A549 (cell line): Measurements from ENCODE around the gene TCTN2. TPM values are rescaled to one million over a fixed set of nuclear protein-coding genes. Genes with fewer than 3 reads are reported as not detected.

Experiments
- ATAC-seq, 2 experiments: fragments of 200-7000 bp in 1 of 2; fragments of >200 bp in 1 of 2; cut with Nextera tagmentation in 1 of 2; cut with Tn5 transposase in 1 of 2; 3 replicates each; pipeline versions ENCODE4 v1.8.0 to v1.9.1; 2018 to 2020; ENCODE audit warnings: mild to moderate bottlenecking in 1 of 2, moderate library complexity in 1 of 2
- CTCF ChIA-PET: fragments of 300-600 bp; sonication (Branson Sonifier 250); formaldehyde crosslinking; extraction: SDS; loops from one replicate; lab custom pipeline; 2021; ENCODE audit warnings: antibody characterized with exemption, inconsistent platforms; lab: Yijun Ruan, JAX
- POLR2A ChIA-PET: fragments of 350-600 bp; formaldehyde crosslinking; extraction: SDS; loops from one replicate; lab custom pipeline; 2021; ENCODE audit warnings: antibody characterized with exemption, inconsistent platforms; lab: Yijun Ruan, JAX
- DNase-seq, 2 experiments: peaks; one replicate each; pipeline versions ENCODE4 v3.0.0 to v3.0.0-alpha.2; 2011 to 2016; ENCODE audit warnings: low read depth in 1 of 2, low spot score in 1 of 2
- FAIRE-seq: peaks from 2 replicates; lab custom pipeline; 2011; peaks lifted over from hg19 to GRCh38; lab: Jason Lieb, UNC
- H3K27ac ChIP-seq, 2 experiments: fragments of >200 bp; sonication (Bioruptor Twin); formaldehyde crosslinking; 3 replicates each; pipeline ENCODE4 v1.5.1; 2016 to 2017
- H3K4me1 ChIP-seq: fragments of >200 bp; sonication (Bioruptor Twin); formaldehyde crosslinking; 3 replicates; pipeline ENCODE4 v1.6.1; 2016
- H3K4me2 ChIP-seq: fragments of >200 bp; sonication (Bioruptor Twin); formaldehyde crosslinking; 3 replicates; pipeline ENCODE4 v1.6.1; 2016
- H3K4me3 ChIP-seq: fragments of >200 bp; sonication (Bioruptor Twin); formaldehyde crosslinking; 3 replicates; pipeline ENCODE4 v1.5.1; 2016
- H3K9me3 ChIP-seq: fragments of >200 bp; sonication (Bioruptor Twin); formaldehyde crosslinking; 3 replicates; pipeline ENCODE4 v1.6.1; 2016
- ATOH8 ChIP-seq: fragments of 250-450 bp; sonication (Bioruptor Pico); IDR thresholded peaks from 2 replicates; pipeline ENCODE4 v1.5.0; 2020; ENCODE audit warnings: low read depth, mild to moderate bottlenecking, moderate library complexity
- BHLHE40 ChIP-seq: IDR thresholded peaks from 2 replicates; pipeline ENCODE4 v1.6.1; 2012; ENCODE audit warnings: low read depth, low read length, inconsistent platforms
- CBX2 ChIP-seq: fragments of 200-600 bp; sonication (generic); IDR thresholded peaks from 2 replicates; pipeline ENCODE4 v1.6.1; 2016; ENCODE audit warnings: low read depth, mild to moderate bottlenecking, borderline replicate concordance
- CBX8 ChIP-seq: fragments of 200-600 bp; sonication (generic); IDR thresholded peaks from 2 replicates; pipeline ENCODE4 v1.6.1; 2016
- CEBPB ChIP-seq, 2 experiments: fragments of >200 bp in 1 of 2; sonication (Bioruptor Twin) in 1 of 2; formaldehyde crosslinking in 1 of 2; IDR thresholded peaks; 2 replicates each; pipeline ENCODE4 v1.6.1; 2012 to 2016
- EHF ChIP-seq: fragments of 250-450 bp; sonication (Bioruptor Pico); IDR thresholded peaks from 2 replicates; pipeline ENCODE4 v1.5.0; 2020; ENCODE audit warnings: mild to moderate bottlenecking
- ESRRA ChIP-seq: fragments of 150-350 bp; IDR thresholded peaks from 2 replicates; pipeline ENCODE4 v1.6.1; 2014; ENCODE audit warnings: mild to moderate bottlenecking, low read length, borderline replicate concordance
- FOSB ChIP-seq: fragments of 250-450 bp; sonication (Bioruptor Pico); IDR thresholded peaks from 2 replicates; pipeline ENCODE4 v1.5.0; 2020; ENCODE audit warnings: mild to moderate bottlenecking, moderate library complexity
- HMGXB4 ChIP-seq: fragments of 250-450 bp; sonication (Bioruptor Pico); IDR thresholded peaks from 2 replicates; pipeline ENCODE4 v1.5.0; 2021; ENCODE audit warnings: mild to moderate bottlenecking, moderate library complexity, borderline replicate concordance
- HOXB5 ChIP-seq: fragments of 250-450 bp; sonication (Bioruptor Pico); IDR thresholded peaks from 2 replicates; pipeline ENCODE4 v1.5.0; 2020; ENCODE audit warnings: mild to moderate bottlenecking, moderate library complexity
- KDM1A ChIP-seq: fragments of 200-600 bp; sonication (generic); IDR thresholded peaks from 2 replicates; pipeline ENCODE4 v1.6.1; 2016; ENCODE audit warnings: low read depth, mild to moderate bottlenecking
- MAZ ChIP-seq: fragments of 150-350 bp; IDR thresholded peaks from 2 replicates; pipeline ENCODE4 v1.6.1; 2014; ENCODE audit warnings: antibody characterized with exemption, low read depth, low read length, borderline replicate concordance
- NR3C1 ChIP-seq: fragments of >200 bp; sonication (Bioruptor Twin); formaldehyde crosslinking; IDR thresholded peaks from 3 replicates; pipeline ENCODE4 v1.6.1; 2017
- PHF8 ChIP-seq: fragments of 200-600 bp; sonication (generic); IDR thresholded peaks from 2 replicates; pipeline ENCODE4 v1.6.1; 2016; ENCODE audit warnings: low read depth, mild to moderate bottlenecking, antibody characterized with exemption, moderate library complexity, borderline replicate concordance
- POLR2A ChIP-seq: IDR thresholded peaks from 2 replicates; pipeline ENCODE4 v1.6.1; 2012; ENCODE audit warnings: mild to moderate bottlenecking, low read length
- RAD21 ChIP-seq, 2 experiments: fragments of >200 bp in 1 of 2; sonication (Bioruptor Twin) in 1 of 2; formaldehyde crosslinking in 1 of 2; IDR thresholded peaks in 1 of 2; conservative IDR thresholded peaks in 1 of 2; 2 replicates in 1 of 2; 3 replicates in 1 of 2; pipeline ENCODE4 v1.6.1; 2012 to 2018; ENCODE audit warnings: inconsistent platforms in 1 of 2
- RCOR1 ChIP-seq: fragments of 150-350 bp; IDR thresholded peaks from 2 replicates; pipeline ENCODE4 v1.6.1; 2014; ENCODE audit warnings: antibody characterized with exemption, low read length, low read depth
- SMC3 ChIP-seq: fragments of >200 bp; sonication (Bioruptor Twin); formaldehyde crosslinking; IDR thresholded peaks from 3 replicates; pipeline ENCODE4 v1.6.1; 2018; ENCODE audit warnings: inconsistent platforms
- SREBF2 ChIP-seq: fragments of 450-650 bp; IDR thresholded peaks from 2 replicates; pipeline ENCODE4 v1.6.1; 2014; ENCODE audit warnings: mild to moderate bottlenecking, moderate library complexity
- TFCP2L1 ChIP-seq: fragments of 250-450 bp; sonication (Bioruptor Pico); IDR thresholded peaks from 2 replicates; pipeline ENCODE4 v1.5.0; 2021; ENCODE audit warnings: mild to moderate bottlenecking
- TP53 ChIP-seq: fragments of 250-450 bp; sonication (Bioruptor Pico); IDR thresholded peaks from 2 replicates; pipeline ENCODE4 v1.5.0; 2021; ENCODE audit warnings: mild to moderate bottlenecking, moderate library complexity
- ZC3H11A ChIP-seq: fragments of 450-650 bp; IDR thresholded peaks from 2 replicates; pipeline ENCODE4 v1.6.1; 2014; ENCODE audit warnings: antibody characterized with exemption, mild to moderate bottlenecking
- ZSCAN20 ChIP-seq: fragments of 250-450 bp; sonication (Bioruptor Pico); IDR thresholded peaks from 2 replicates; pipeline ENCODE4 v1.8.0; 2022; ENCODE audit warnings: mild to moderate bottlenecking, moderate library complexity
- WGBS: methylation state at CpG from one replicate; pipeline ENCODE4 v1.1.6; 2017; ENCODE audit errors: missing lambda C conversion rate; 5-methylcytosine and 5-hydroxymethylcytosine counted together
- polyA plus RNA-seq, 4 experiments: library from polyadenylated mRNA; depleted of rRNA in 3 of 4; stranded (reverse); fragments of >200 nt; fragmentation: RNase III in 1 of 4; extraction: RNeasy Plus Mini Kit Qiagen cat#74134 plus additional on column Dnase treatment in 1 of 4; gene quantifications; 2 replicates in 3 of 4; 3 replicates in 1 of 4; pipeline ENCODE4 v1.2.3, GENCODE V29; 2011 to 2017

TCTN2 gene
- polyA plus RNA-seq, 2 of the 4 experiments (the other 2 are of a cell fraction), result 8.6 to 14.3 TPM

DNA sequence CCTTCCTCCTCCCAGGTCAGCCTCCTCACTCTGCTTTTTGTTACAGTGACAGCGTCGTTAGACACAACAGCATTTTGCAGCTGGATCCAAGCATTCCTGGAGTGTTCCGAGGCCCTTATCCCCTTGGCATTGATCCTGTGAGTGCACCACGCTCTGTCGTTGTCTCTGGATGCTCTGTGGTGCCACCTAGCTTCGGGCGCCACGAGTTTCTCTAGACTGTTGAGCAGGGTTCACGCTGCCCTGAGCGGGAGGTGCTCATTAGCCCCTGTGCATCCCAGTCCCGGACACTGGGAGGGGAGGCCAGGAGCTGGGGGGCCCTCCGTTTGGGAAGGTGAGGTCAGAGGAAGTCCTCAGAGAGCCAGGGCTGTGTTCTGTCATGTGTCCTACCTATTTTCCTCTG is 73.9 kb downstream of the TCTN2 start:
- H3K9me3 ChIP-seq, result no peaks in the 10 kb centered on the region
- no peak overlapping the region for H3K4me3 ChIP-seq
- CTCF ChIA-PET, result interaction anchor here (0.6 to 1.6 kb wide), 6 partner anchors 10 to 1232 kb away, joined by 3 to 7 read pairs (median 3); no protein-coding TSS in a partner anchor
- H3K4me1 ChIP-seq, result no peaks in the 10 kb centered on the region
- DNase-seq, result peak in 1 of 2 experiments; percentile 25
- peak; percentile 66 to 92; a peak in 3 of 6 replicates for ATAC-seq
- FAIRE-seq, result no peak
- WGBS, result 72% methylated on average over 12 of the region's 12 CpGs
- TF ChIP-seq RAD21 (conservative IDR thresholded peaks at IDR 0.05 in 1 of 2, IDR thresholded peaks at IDR 0.05 in 1 of 2) (peak in 1 of 2 experiments; percentile 29; a peak in 1 of 5 replicates), RCOR1 (no peak)
- POLR2A ChIA-PET, result no interaction called here
- H3K27ac ChIP-seq, result no peak overlapping the region
- H3K4me2 ChIP-seq, result no peak overlapping the region

DNA sequence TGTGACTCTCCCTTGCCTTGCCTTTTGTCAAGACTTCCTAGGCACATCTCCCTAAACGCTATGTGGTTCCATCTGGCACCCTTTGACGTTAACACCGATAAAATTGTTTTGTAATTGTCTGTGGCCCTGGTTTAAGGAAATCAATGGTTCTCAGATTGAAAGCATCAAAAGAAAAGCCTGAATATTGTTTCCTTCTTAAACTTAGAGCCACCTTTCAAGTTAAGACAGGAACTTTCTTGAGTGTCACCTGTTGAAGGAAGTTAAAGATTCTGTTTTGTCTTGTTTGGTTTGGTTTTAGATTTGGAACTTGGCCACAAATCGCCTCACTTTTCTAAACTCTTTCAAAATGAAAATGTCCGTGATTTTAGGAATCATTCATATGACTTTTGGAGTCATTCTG is 76.4 kb downstream of the TCTN2 start:
- no peak overlapping the region for H3K4me3 ChIP-seq
- 92% methylated on average over 5 of the region's 5 CpGs for WGBS
- no peak for TF ChIP-seq PHF8
- no peak for TF ChIP-seq BHLHE40
- no peak for TF ChIP-seq HMGXB4 (CRISPR knock-in tag)
- TF ChIP-seq SMC3, result no peak
- no peak for TF ChIP-seq MAZ
- TF ChIP-seq CBX2, result no peak
- CTCF ChIA-PET, result interaction anchor here (0.8 kb wide), 1 partner anchor 259 kb away, joined by 3 read pairs; no protein-coding TSS in a partner anchor
- ATAC-seq, result no peak
- POLR2A ChIA-PET, result no interaction called here
- DNase-seq, result no peak
- H3K9me3 ChIP-seq, result no peaks in the 10 kb centered on the region
- no peak overlapping the region for H3K27ac ChIP-seq
- H3K4me2 ChIP-seq, result no peak overlapping the region
- H3K4me1 ChIP-seq, result no peaks in the 10 kb centered on the region
- peak; percentile 23 for FAIRE-seq

- ChIA-PET POLR2A (no interaction called here), CTCF (interaction anchor here (0.8 kb wide), 1 partner anchor 258 kb away, joined by 3 read pairs; no protein-coding TSS in a partner anchor)
- H3K4me1 ChIP-seq, result no peaks in the 10 kb centered on the region
- no peak overlapping the region for H3K4me2 ChIP-seq
- TF ChIP-seq CBX8 (no peak), NR3C1 (no peak), ESRRA (no peak), KDM1A (no peak), CEBPB (IDR thresholded peaks at IDR 0.05) (no peak), TFCP2L1 (CRISPR knock-in tag) (no peak), ZC3H11A (no peak), TP53 (no peak), HOXB5 (CRISPR knock-in tag) (no peak), EHF (CRISPR knock-in tag) (no peak), ZSCAN20 (no peak), SREBF2 (no peak), POLR2A (no peak), BHLHE40 (no peak), ATOH8 (no peak), FOSB (no peak)
- no peak overlapping the region for H3K4me3 ChIP-seq
- no peaks in the 10 kb centered on the region for H3K9me3 ChIP-seq
- H3K27ac ChIP-seq, result no peak overlapping the region
- DNase-seq (no peak), ATAC-seq (no peak), FAIRE-seq (no peak)
- WGBS, result 89% methylated on average over 6 of the region's 6 CpGs
These were observed 77.2 kb downstream of the TCTN2 start for GRCh38 chr12:123748161-123748560.
